HEK293 (cell line): ENCODE results near the gene ZNF792.

Source experiments
- CTCF ChIA-PET: fragments of 350-600 bp; formaldehyde crosslinking; extraction: SDS; loops from one replicate; lab custom pipeline; 2021; ENCODE audit warnings: antibody characterized with exemption; lab: Yijun Ruan, JAX
- POLR2A ChIA-PET: fragments of 300-600 bp; formaldehyde crosslinking; extraction: SDS; loops from one replicate; lab custom pipeline; 2020; ENCODE audit warnings: antibody characterized with exemption, inconsistent platforms; lab: Yijun Ruan, JAX
- H3K27ac ChIP-seq: fragments of 200-500 bp; sonication (Bioruptor generic); 2 replicates; pipeline ENCODE4 v1.5.1; 2014; ENCODE audit warnings: low read depth, low read length, control low read depth, inconsistent platforms; ENCODE audit errors: extremely low read depth
- H3K36me3 ChIP-seq, 2 experiments: fragments of 200-500 bp in 1 of 2; sonication (Bioruptor generic) in 1 of 2; 1 replicate in 1 of 2; 2 replicates in 1 of 2; pipeline ENCODE4 v1.5.1; 2014 to 2017; ENCODE audit warnings: inconsistent platforms in 2 of 2, low read length in 2 of 2; ENCODE audit not compliant: control insufficient read depth in 2 of 2, insufficient read depth in 1 of 2
- H3K4me1 ChIP-seq: fragments of 200-500 bp; sonication (Bioruptor generic); 2 replicates; pipeline ENCODE4 v1.5.1; 2014; ENCODE audit warnings: mild to moderate bottlenecking, low read length, inconsistent platforms; ENCODE audit not compliant: control insufficient read depth, insufficient read depth
- H3K4me3 ChIP-seq: 2 replicates; pipeline ENCODE4 v1.5.1; 2011; ENCODE audit warnings: low read depth, mild to moderate bottlenecking, control low read depth, low read length, moderate library complexity
- H3K9me3 ChIP-seq: fragments of 200-500 bp; sonication (Bioruptor generic); 2 replicates; pipeline ENCODE4 v1.5.1; 2014; ENCODE audit warnings: low read depth, low read length, inconsistent platforms; ENCODE audit not compliant: control insufficient read depth, insufficient read depth
- KLF1 ChIP-seq: fragments of 450-650 bp; formaldehyde crosslinking; IDR thresholded peaks from 2 replicates; pipeline ENCODE4 v1.5.1; 2016; ENCODE audit warnings: missing biosample characterization, missing genetic modification characterization
- KLF8 ChIP-seq: fragments of 450-650 bp; formaldehyde crosslinking; IDR thresholded peaks from 2 replicates; pipeline ENCODE4 v1.5.1; 2016; ENCODE audit warnings: missing biosample characterization, missing genetic modification characterization
- KLF9 ChIP-seq: fragments of 450-650 bp; formaldehyde crosslinking; IDR thresholded peaks from 2 replicates; pipeline ENCODE4 v1.5.1; 2016; ENCODE audit warnings: missing biosample characterization, missing genetic modification characterization, low read depth
- MEIS1 ChIP-seq: sonication (generic); formaldehyde crosslinking; IDR thresholded peaks from 2 replicates; pipeline ENCODE4 v1.8.1; 2022; ENCODE audit warnings: missing genetic modification reagents, mild to moderate bottlenecking, borderline replicate concordance
- ZNF114 ChIP-seq: fragments of 450-650 bp; formaldehyde crosslinking; IDR thresholded peaks from 2 replicates; pipeline ENCODE4 v1.5.0; 2017; ENCODE audit warnings: missing biosample characterization, missing genetic modification characterization
- ZNF184 ChIP-seq: fragments of 450-650 bp; IDR thresholded peaks from 2 replicates; pipeline ENCODE4 v1.5.1; 2018; ENCODE audit warnings: missing biosample characterization, mild to moderate bottlenecking, missing genetic modification characterization
- ZNF292 ChIP-seq: fragments of 450-650 bp; formaldehyde crosslinking; IDR thresholded peaks from 2 replicates; pipeline ENCODE4 v1.5.1; 2016; ENCODE audit warnings: low read depth, missing biosample characterization, missing genetic modification characterization, borderline replicate concordance
- ZNF302 ChIP-seq: fragments of 450-650 bp; formaldehyde crosslinking; IDR thresholded peaks from 2 replicates; pipeline ENCODE4 v1.5.1; 2016; ENCODE audit warnings: missing biosample characterization, missing genetic modification characterization, low read depth
- ZNF548 ChIP-seq: fragments of 450-650 bp; formaldehyde crosslinking; IDR thresholded peaks from 2 replicates; pipeline ENCODE4 v1.5.1; 2016; ENCODE audit warnings: missing biosample characterization, missing genetic modification characterization
- ZNF560 ChIP-seq: fragments of 450-650 bp; formaldehyde crosslinking; IDR thresholded peaks from 2 replicates; pipeline ENCODE4 v1.5.1; 2017; ENCODE audit warnings: missing biosample characterization, missing genetic modification characterization, borderline replicate concordance
- ZNF596 ChIP-seq: fragments of 450-650 bp; IDR thresholded peaks from 2 replicates; pipeline ENCODE4 v1.5.0; 2018; ENCODE audit warnings: missing biosample characterization, mild to moderate bottlenecking, missing genetic modification characterization, moderate library complexity
- ZNF600 ChIP-seq: fragments of 450-650 bp; formaldehyde crosslinking; IDR thresholded peaks from 2 replicates; pipeline ENCODE4 v1.5.1; 2016; ENCODE audit warnings: missing biosample characterization, missing genetic modification characterization
- ZNF707 ChIP-seq: fragments of 450-650 bp; formaldehyde crosslinking; IDR thresholded peaks from 2 replicates; pipeline ENCODE4 v1.5.1; 2016; ENCODE audit warnings: missing biosample characterization, missing genetic modification characterization
- ZNF777 ChIP-seq: fragments of 450-650 bp; formaldehyde crosslinking; IDR thresholded peaks from 2 replicates; pipeline ENCODE4 v1.5.1; 2017; ENCODE audit warnings: missing biosample characterization, missing genetic modification characterization, borderline replicate concordance
- ZNF830 ChIP-seq: fragments of 450-650 bp; IDR thresholded peaks from 2 replicates; pipeline ENCODE4 v1.5.0; 2018; ENCODE audit warnings: missing biosample characterization, missing genetic modification characterization, low read depth, mild to moderate bottlenecking, moderate library complexity
- ZSCAN30 ChIP-seq: fragments of 450-650 bp; IDR thresholded peaks from 2 replicates; pipeline ENCODE4 v1.5.1; 2018; ENCODE audit warnings: missing biosample characterization, mild to moderate bottlenecking, missing genetic modification characterization, moderate library complexity
- TF ChIP-seq, protein P1 (sequence below): fragments of 450-650 bp; formaldehyde crosslinking; IDR thresholded peaks from 2 replicates; pipeline ENCODE4 v1.5.1; 2017; ENCODE audit warnings: missing biosample characterization, missing genetic modification characterization
- TF ChIP-seq, protein P2 (sequence below): fragments of 450-650 bp; formaldehyde crosslinking; IDR thresholded peaks from 2 replicates; pipeline ENCODE4 v1.5.1; 2016; ENCODE audit warnings: missing biosample characterization, missing genetic modification characterization
- TF ChIP-seq, protein P3 (sequence below): fragments of 450-650 bp; formaldehyde crosslinking; IDR thresholded peaks from 2 replicates; pipeline ENCODE4 v1.5.1; 2017; ENCODE audit warnings: missing biosample characterization, missing genetic modification characterization
- TF ChIP-seq, protein P4 (sequence below): fragments of 450-650 bp; formaldehyde crosslinking; IDR thresholded peaks from 2 replicates; pipeline ENCODE4 v1.5.1; 2017; ENCODE audit warnings: missing biosample characterization, missing genetic modification characterization
- TF ChIP-seq, protein P5 (sequence below): fragments of 450-650 bp; formaldehyde crosslinking; IDR thresholded peaks from 2 replicates; pipeline ENCODE4 v1.5.1; 2016; ENCODE audit warnings: missing biosample characterization, missing genetic modification characterization
- TF ChIP-seq, protein P6 (sequence below): fragments of 450-650 bp; formaldehyde crosslinking; IDR thresholded peaks from 2 replicates; pipeline ENCODE4 v1.5.1; 2016; ENCODE audit warnings: missing biosample characterization, missing genetic modification characterization

ZNF792 gene

DNA sequence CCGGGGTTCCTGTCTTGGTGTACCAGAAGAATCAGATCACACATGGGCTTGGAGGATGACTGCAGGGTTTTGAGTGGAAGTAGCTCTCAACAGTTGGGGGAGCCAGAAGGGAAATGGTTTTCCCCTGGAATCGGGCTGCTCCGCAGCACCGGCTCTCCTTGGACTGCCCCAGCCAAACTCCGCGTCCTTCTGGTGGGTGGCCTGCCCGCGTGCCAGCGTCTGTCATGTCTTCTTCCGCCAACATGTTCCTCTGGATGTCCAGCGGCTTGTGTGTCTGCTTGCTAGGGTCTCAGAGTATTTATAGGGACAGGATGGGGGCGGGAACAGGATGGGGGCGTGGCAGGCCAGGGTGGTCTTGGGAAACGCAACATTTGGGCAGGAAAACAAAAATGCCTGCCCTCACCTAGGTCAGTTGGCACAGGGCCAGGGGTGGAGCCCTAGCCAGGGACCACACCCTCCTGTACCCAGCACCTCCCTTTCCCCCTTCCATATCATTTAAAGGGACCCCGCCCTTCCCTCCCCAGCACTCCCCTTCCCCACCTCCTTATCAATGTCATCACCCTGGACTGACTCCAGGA lies 38.7 kb downstream of the ZNF792 start:
- peaks cover 6% of the 10 kb centered on the region; the same call in 1 of the 2 replicates for H3K9me3 ChIP-seq
- TF ChIP-seq ZNF600, result no peak
- no peak for TF ChIP-seq ZNF184 (tag by site-specific recombination)
- peak; percentile 68; the same call in 1 of the 2 replicates for TF ChIP-seq KLF8 (tag by site-specific recombination)
- no peak for TF ChIP-seq ZNF114
- TF ChIP-seq KLF1 (tag by site-specific recombination), result peak; percentile 99
- TF ChIP-seq, protein P1, sequence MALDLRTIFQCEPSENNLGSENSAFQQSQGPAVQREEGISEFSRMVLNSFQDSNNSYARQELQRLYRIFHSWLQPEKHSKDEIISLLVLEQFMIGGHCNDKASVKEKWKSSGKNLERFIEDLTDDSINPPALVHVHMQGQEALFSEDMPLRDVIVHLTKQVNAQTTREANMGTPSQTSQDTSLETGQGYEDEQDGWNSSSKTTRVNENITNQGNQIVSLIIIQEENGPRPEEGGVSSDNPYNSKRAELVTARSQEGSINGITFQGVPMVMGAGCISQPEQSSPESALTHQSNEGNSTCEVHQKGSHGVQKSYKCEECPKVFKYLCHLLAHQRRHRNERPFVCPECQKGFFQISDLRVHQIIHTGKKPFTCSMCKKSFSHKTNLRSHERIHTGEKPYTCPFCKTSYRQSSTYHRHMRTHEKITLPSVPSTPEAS, result no peak
- TF ChIP-seq, protein P2, sequence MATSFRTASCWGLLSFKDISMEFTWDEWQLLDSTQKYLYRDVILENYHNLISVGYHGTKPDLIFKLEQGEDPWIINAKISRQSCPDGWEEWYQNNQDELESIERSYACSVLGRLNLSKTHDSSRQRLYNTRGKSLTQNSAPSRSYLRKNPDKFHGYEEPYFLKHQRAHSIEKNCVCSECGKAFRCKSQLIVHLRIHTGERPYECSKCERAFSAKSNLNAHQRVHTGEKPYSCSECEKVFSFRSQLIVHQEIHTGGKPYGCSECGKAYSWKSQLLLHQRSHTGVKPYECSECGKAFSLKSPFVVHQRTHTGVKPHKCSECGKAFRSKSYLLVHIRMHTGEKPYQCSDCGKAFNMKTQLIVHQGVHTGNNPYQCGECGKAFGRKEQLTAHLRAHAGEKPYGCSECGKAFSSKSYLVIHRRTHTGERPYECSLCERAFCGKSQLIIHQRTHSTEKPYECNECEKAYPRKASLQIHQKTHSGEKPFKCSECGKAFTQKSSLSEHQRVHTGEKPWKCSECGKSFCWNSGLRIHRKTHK (tag by site-specific recombination), result no peak
- peak; percentile 61 for TF ChIP-seq KLF9 (tag by site-specific recombination)
- TF ChIP-seq, protein P3, sequence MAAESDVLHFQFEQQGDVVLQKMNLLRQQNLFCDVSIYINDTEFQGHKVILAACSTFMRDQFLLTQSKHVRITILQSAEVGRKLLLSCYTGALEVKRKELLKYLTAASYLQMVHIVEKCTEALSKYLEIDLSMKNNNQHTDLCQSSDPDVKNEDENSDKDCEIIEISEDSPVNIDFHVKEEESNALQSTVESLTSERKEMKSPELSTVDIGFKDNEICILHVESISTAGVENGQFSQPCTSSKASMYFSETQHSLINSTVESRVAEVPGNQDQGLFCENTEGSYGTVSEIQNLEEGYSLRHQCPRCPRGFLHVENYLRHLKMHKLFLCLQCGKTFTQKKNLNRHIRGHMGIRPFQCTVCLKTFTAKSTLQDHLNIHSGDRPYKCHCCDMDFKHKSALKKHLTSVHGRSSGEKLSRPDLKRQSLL (tag by site-specific recombination), result no peak
- no peak for TF ChIP-seq ZSCAN30 (tag by site-specific recombination)
- no peak for TF ChIP-seq ZNF830 (tag by site-specific recombination)
- no peak for TF ChIP-seq ZNF302 (tag by site-specific recombination)
- TF ChIP-seq ZNF707 (tag by site-specific recombination), result no peak
- TF ChIP-seq, protein P4, sequence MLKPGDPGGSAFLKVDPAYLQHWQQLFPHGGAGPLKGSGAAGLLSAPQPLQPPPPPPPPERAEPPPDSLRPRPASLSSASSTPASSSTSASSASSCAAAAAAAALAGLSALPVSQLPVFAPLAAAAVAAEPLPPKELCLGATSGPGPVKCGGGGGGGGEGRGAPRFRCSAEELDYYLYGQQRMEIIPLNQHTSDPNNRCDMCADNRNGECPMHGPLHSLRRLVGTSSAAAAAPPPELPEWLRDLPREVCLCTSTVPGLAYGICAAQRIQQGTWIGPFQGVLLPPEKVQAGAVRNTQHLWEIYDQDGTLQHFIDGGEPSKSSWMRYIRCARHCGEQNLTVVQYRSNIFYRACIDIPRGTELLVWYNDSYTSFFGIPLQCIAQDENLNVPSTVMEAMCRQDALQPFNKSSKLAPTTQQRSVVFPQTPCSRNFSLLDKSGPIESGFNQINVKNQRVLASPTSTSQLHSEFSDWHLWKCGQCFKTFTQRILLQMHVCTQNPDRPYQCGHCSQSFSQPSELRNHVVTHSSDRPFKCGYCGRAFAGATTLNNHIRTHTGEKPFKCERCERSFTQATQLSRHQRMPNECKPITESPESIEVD (tag by site-specific recombination), result no peak
- no peak for TF ChIP-seq ZNF777 (tag by site-specific recombination)
- no peak for TF ChIP-seq ZNF596 (tag by site-specific recombination)
- TF ChIP-seq, protein P5, sequence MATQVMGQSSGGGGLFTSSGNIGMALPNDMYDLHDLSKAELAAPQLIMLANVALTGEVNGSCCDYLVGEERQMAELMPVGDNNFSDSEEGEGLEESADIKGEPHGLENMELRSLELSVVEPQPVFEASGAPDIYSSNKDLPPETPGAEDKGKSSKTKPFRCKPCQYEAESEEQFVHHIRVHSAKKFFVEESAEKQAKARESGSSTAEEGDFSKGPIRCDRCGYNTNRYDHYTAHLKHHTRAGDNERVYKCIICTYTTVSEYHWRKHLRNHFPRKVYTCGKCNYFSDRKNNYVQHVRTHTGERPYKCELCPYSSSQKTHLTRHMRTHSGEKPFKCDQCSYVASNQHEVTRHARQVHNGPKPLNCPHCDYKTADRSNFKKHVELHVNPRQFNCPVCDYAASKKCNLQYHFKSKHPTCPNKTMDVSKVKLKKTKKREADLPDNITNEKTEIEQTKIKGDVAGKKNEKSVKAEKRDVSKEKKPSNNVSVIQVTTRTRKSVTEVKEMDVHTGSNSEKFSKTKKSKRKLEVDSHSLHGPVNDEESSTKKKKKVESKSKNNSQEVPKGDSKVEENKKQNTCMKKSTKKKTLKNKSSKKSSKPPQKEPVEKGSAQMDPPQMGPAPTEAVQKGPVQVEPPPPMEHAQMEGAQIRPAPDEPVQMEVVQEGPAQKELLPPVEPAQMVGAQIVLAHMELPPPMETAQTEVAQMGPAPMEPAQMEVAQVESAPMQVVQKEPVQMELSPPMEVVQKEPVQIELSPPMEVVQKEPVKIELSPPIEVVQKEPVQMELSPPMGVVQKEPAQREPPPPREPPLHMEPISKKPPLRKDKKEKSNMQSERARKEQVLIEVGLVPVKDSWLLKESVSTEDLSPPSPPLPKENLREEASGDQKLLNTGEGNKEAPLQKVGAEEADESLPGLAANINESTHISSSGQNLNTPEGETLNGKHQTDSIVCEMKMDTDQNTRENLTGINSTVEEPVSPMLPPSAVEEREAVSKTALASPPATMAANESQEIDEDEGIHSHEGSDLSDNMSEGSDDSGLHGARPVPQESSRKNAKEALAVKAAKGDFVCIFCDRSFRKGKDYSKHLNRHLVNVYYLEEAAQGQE, result no peak
- no peak for TF ChIP-seq MEIS1 (CRISPR knock-in tag)
- TF ChIP-seq ZNF560, result no peak
- TF ChIP-seq ZNF292 (tag by site-specific recombination), result no peak
- TF ChIP-seq ZNF548 (tag by site-specific recombination), result 0 out of 2 replicates have a peak, but pooled peaks have one; percentile 1
- TF ChIP-seq, protein P6, sequence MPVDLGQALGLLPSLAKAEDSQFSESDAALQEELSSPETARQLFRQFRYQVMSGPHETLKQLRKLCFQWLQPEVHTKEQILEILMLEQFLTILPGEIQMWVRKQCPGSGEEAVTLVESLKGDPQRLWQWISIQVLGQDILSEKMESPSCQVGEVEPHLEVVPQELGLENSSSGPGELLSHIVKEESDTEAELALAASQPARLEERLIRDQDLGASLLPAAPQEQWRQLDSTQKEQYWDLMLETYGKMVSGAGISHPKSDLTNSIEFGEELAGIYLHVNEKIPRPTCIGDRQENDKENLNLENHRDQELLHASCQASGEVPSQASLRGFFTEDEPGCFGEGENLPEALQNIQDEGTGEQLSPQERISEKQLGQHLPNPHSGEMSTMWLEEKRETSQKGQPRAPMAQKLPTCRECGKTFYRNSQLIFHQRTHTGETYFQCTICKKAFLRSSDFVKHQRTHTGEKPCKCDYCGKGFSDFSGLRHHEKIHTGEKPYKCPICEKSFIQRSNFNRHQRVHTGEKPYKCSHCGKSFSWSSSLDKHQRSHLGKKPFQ (tag by site-specific recombination), result no peak
- TF ChIP-seq, all 188 proteins: peak for 4
- peaks cover 16% of the 10 kb centered on the region for H3K4me1 ChIP-seq
- ChIA-PET CTCF (interaction anchor here (0.9 kb wide), 1 partner anchor 87 kb away, joined by 3 read pairs; no protein-coding TSS in a partner anchor), POLR2A (no interaction called here)
- H3K4me3 ChIP-seq, result no peak overlapping the region
- no peak overlapping the region for H3K27ac ChIP-seq
- H3K36me3 ChIP-seq, result peaks cover 11 to 18% of the 10 kb centered on the region in 2 experiments
